Esophagus muscularis mucosa (tissue), 4 donors: ENCODE measurements around the gene CENPP. TPM values are rescaled to one million over a fixed set of nuclear protein-coding genes. Genes with fewer than 3 reads are reported as not detected.

ENCODE experiments used
- DNase-seq: peaks from one replicate; pipeline ENCODE4 v3.0.0-alpha.2; 2017; ENCODE audit errors: extremely low spot score
- H3K27ac ChIP-seq, 4 donors: fragments of 200-600 bp; sonication (generic); replicated peaks in 1 of 4; 1 replicate in 3 of 4; 2 replicates in 1 of 4; pipeline ENCODE4 v1.5.1; 2016 to 2019; ENCODE audit warnings: mild to moderate bottlenecking in 1 of 4
- H3K27me3 ChIP-seq, 4 donors: fragments of 200-600 bp; sonication (generic); one replicate each; pipeline versions ENCODE4 v1.5.1 to v1.6.0; 2016 to 2019
- H3K36me3 ChIP-seq, 4 donors: fragments of 200-600 bp; sonication (generic); one replicate each; pipeline ENCODE4 v1.5.1; 2016 to 2019
- H3K4me1 ChIP-seq, 4 donors: fragments of 200-600 bp; sonication (generic); one replicate each; pipeline ENCODE4 v1.5.1; 2016 to 2019
- H3K4me3 ChIP-seq, 4 donors: fragments of 200-600 bp; sonication (generic); 1 replicate in 2 of 4; 2 replicates in 2 of 4; pipeline ENCODE4 v1.5.1; 2016 to 2019; ENCODE audit warnings: mild to moderate bottlenecking in 4 of 4, moderate library complexity in 1 of 4
- H3K9me3 ChIP-seq, 4 donors: fragments of 200-600 bp; sonication (generic); 1 replicate in 3 of 4; 2 replicates in 1 of 4; pipeline ENCODE4 v1.5.1; 2016 to 2019
- EP300 ChIP-seq: sonication (generic); formaldehyde crosslinking; IDR thresholded peaks from one replicate; pipeline ENCODE4 v1.6.1; 2017; ENCODE audit warnings: antibody characterized with exemption
- POLR2A ChIP-seq: fragments of 450-650 bp; IDR thresholded peaks from one replicate; pipeline ENCODE4 v1.6.1; 2017; ENCODE audit warnings: antibody characterized with exemption, moderate library complexity, mild to moderate bottlenecking, low read depth
- POLR2AphosphoS5 ChIP-seq, 2 donors: sonication (generic); formaldehyde crosslinking; IDR thresholded peaks; one replicate each; pipeline ENCODE4 v1.6.1; 2017; ENCODE audit warnings: antibody characterized with exemption in 2 of 2
- whole genome bisulfite sequencing: methylation state at CpG from one replicate; pipeline ENCODE4 v1.1.5; 2018; 5-methylcytosine and 5-hydroxymethylcytosine counted together
- intact Hi-C: fragments of 100-400 bp; cut with DNase I; formaldehyde crosslinking; loops from one replicate; pipeline ENCODE4 v1.15.1; 2023
- total RNA-seq, 4 donors: library from RNA; depleted of rRNA; stranded (reverse); fragments of >200 nt; gene quantifications; one replicate each; pipeline versions ENCODE4 v1.1.0 to v1.2.1, GENCODE V29; 2016
- TF ChIP-seq, protein P1 (sequence below), 3 experiments: fragments of 200-600 bp in 2 of 3; fragments of 450-650 bp in 1 of 3; sonication (generic) in 2 of 3; IDR thresholded peaks; one replicate each; pipeline ENCODE4 v1.5.1; 2017 to 2019; ENCODE audit warnings: antibody characterized with exemption in 3 of 3, mild to moderate bottlenecking in 2 of 3, moderate library complexity in 1 of 3

The CENPP gene
- total RNA-seq, 4 donors from 2014 or later: 1.0 to 5.8 (median 2.0) TPM

DNA sequence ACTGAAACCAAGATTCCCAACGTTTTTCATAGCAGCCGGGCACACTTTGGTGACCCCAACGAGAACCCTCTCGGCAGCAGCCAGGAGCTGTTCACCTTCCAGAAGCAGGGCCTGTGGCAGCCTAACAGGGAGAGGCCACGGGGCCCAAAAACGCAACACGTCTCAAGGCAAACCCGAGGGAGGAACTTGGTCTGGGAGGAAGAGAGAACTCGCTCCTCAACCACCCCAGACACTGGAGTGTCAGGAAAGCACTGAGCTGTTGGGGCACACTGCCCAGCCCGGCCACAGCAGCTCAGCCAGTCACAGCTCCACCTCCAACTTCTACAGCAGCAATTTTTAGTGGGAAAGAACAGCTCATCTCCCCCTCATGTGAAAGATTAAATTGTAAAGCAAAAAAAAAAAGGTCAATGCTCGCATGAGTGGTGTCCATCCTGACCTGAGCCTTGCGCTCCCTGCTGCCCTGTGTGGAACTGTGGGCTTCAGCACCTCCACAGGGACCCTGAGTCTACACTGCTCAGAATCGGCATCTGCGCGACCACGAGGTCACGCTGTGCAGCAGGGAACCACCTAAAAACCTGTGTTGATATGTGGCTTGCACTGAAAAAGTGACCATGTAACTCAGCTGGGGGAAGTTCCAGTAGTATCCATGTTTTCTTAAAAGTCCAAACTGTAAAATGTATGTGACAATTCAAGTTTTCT lies 289.2 kb downstream of the CENPP start:
- H3K27me3 ChIP-seq: no peaks in the 10 kb centered on the region
- no peak for DNase-seq
- 72% methylated on average over 17 of the region's 17 CpGs for WGBS
- H3K4me3 ChIP-seq: no peak overlapping the region
- intact Hi-C loops: loop anchor here (5.0 kb wide), 1 partner anchor 113 kb away; no protein-coding TSS in a partner anchor
- TF ChIP-seq EP300 (no peak), POLR2AphosphoS5 (IDR thresholded peaks at IDR 0.05) (peak; percentile 19 to 20)
- peak overlapping the region; percentile 82 to 90 (median 88) for H3K27ac ChIP-seq
- H3K4me1 ChIP-seq: peaks cover 27 to 100% (median 97%) of the 10 kb centered on the region in 4 donors
- H3K36me3 ChIP-seq: peaks cover 0 to 81% (median 22%) of the 10 kb centered on the region in 4 donors
- H3K9me3 ChIP-seq: no peaks in the 10 kb centered on the region

DNA sequence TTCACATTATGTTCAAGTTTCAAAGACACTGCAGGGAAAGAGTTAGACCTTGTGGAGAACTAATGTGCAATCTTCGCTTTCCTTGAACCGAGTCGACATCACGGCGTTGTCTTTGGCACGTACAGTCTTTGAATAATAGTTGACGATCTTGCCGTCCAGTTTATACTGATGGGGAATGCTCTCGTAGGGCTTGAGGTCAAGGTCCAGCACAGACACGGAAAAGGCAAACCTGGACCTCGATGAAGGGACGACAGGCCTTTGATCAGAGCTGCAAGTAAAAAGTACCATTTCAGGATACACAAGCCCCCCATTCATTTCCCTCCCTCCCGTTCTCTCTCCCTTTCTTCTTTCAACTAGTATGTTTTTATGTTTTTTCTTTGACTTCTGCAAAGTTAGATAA lies 290.0 kb downstream of the CENPP start:
- intact Hi-C loops: loop anchor here (5.0 kb wide), 1 partner anchor 113 kb away; no protein-coding TSS in a partner anchor
- Histone ChIP-seq H3K27ac (peak overlapping the region; percentile 82 to 90 (median 88)), H3K9me3 (no peaks in the 10 kb centered on the region), H3K27me3 (no peaks in the 10 kb centered on the region), H3K4me1 (peaks cover 25 to 100% (median 97%) of the 10 kb centered on the region in 4 donors), H3K36me3 (peaks cover 0 to 81% (median 22%) of the 10 kb centered on the region in 4 donors), H3K4me3 (peak overlapping the region; percentile 23 to 42 (median 36))
- DNase-seq: no peak
- TF ChIP-seq, protein P1, sequence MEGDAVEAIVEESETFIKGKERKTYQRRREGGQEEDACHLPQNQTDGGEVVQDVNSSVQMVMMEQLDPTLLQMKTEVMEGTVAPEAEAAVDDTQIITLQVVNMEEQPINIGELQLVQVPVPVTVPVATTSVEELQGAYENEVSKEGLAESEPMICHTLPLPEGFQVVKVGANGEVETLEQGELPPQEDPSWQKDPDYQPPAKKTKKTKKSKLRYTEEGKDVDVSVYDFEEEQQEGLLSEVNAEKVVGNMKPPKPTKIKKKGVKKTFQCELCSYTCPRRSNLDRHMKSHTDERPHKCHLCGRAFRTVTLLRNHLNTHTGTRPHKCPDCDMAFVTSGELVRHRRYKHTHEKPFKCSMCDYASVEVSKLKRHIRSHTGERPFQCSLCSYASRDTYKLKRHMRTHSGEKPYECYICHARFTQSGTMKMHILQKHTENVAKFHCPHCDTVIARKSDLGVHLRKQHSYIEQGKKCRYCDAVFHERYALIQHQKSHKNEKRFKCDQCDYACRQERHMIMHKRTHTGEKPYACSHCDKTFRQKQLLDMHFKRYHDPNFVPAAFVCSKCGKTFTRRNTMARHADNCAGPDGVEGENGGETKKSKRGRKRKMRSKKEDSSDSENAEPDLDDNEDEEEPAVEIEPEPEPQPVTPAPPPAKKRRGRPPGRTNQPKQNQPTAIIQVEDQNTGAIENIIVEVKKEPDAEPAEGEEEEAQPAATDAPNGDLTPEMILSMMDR (IDR thresholded peaks at IDR 0.05): no peak
- TF ChIP-seq POLR2AphosphoS5 (IDR thresholded peaks at IDR 0.05): no peak
- no peak for TF ChIP-seq POLR2A
- no peak for TF ChIP-seq EP300
- 63% methylated on average over 13 of the region's 13 CpGs for WGBS

DNA sequence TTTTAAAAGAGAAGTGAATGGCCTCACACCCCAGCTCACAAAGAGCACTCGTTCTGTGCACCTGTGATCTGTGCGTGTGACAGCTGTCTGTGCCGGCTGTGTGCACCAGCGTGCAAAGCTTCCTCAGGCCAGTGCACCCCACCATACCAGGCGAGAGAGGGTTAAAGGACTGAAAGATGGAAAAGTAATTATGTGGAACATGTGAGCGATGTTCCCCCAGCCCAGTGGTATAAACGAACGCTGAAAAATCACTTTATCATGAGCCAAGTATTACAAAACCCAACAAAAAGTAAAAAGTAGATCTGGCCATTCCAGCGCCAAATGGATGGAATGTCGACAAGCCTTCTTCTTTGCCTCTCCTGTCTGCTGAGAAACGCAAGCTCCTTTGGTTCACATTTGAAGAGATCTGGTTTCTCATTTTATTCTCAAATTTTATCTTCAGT lies 290.5 kb downstream of the CENPP start:
- TF ChIP-seq POLR2A (no peak), POLR2AphosphoS5 (IDR thresholded peaks at IDR 0.05) (peak; percentile 48 to 65), EP300 (no peak)
- TF ChIP-seq, protein P1 (IDR thresholded peaks at IDR 0.05): no peak
- Histone ChIP-seq H3K27ac (peak overlapping the region; percentile 82 to 90 (median 88)), H3K9me3 (no peaks in the 10 kb centered on the region), H3K27me3 (no peaks in the 10 kb centered on the region), H3K36me3 (peaks cover 0 to 78% (median 22%) of the 10 kb centered on the region in 4 donors), H3K4me1 (peaks cover 24 to 99% (median 94%) of the 10 kb centered on the region in 4 donors), H3K4me3 (peak overlapping the region; percentile 23 to 42 (median 36))
- DNase-seq: no peak
- intact Hi-C loops: loop anchor here (5.0 kb wide), 1 partner anchor 114 kb away; no protein-coding TSS in a partner anchor
- WGBS: 32% methylated on average over 11 of the region's 11 CpGs

DNA sequence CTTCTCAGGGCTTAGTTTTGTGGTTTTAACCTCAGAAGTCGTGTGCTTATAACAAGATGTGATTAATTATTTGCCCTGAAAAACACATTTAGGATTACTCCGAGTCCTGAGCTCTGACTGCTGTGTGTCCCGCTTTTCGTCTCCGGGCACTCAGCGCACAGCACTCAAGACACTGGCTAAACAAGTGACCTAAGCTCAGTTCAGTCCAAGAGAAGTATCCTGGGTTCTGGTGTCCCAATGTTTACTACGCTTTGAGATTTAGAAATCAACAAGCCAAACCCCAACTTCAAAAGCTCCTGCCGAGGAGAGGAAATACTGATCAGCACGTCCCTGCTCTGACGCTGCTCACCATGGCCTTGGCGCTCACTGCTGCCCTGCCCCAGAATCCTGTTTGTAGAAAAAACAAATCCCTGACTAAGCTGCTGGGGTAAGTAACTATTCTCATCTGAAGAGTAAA lies 290.9 kb downstream of the CENPP start:
- no peak for DNase-seq
- intact Hi-C loops: loop anchor here (5.0 kb wide), 1 partner anchor 114 kb away; no protein-coding TSS in a partner anchor
- Histone ChIP-seq H3K27me3 (no peaks in the 10 kb centered on the region), H3K9me3 (no peaks in the 10 kb centered on the region), H3K4me1 (peaks cover 22 to 94% (median 91%) of the 10 kb centered on the region in 4 donors), H3K36me3 (peaks cover 0 to 74% (median 20%) of the 10 kb centered on the region in 4 donors), H3K4me3 (peak overlapping the region; percentile 23 to 42 (median 36)), H3K27ac (peak overlapping the region; percentile 82 to 90 (median 88))
- 45% methylated on average over 11 of the region's 11 CpGs for WGBS
- TF ChIP-seq POLR2A: no peak
- TF ChIP-seq EP300: no peak
- peak; percentile 20 to 59 for TF ChIP-seq POLR2AphosphoS5 (IDR thresholded peaks at IDR 0.05)

DNA sequence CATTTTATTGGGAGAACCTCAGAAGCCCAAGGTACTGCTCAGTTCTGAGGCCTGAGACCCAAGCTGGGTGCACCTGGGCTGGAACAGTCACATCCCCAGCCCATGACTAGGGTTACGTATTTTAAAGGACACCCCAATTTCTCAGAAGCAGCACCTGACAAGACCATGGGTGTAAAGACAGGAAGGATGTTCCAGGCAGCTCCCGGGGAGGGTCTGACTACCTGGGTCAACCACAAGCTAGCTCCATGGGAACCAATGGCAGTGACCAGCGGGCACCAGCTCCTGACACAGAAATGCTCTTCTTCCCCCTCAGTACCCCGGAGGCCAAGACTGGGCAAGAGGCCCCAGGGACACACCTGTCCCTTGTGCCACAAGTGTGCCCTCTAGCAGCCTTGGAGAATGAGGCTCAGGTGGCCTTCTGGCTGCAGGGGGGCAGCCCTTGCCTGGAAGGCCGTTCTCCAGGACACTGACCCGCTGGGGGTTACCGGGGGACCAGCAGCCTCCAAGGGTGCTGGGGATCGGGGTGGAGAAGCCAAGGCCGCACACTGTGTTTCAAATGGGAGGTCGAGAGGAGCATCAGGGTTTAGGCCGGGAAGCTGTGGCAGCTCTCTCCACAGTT lies 291.6 kb downstream of the CENPP start:
- Histone ChIP-seq H3K4me3 (peak overlapping the region; percentile 23 to 42 (median 36)), H3K36me3 (peaks cover 0 to 68% (median 18%) of the 10 kb centered on the region in 4 donors), H3K9me3 (no peaks in the 10 kb centered on the region), H3K27ac (peak overlapping the region; percentile 82 to 90 (median 88)), H3K27me3 (no peaks in the 10 kb centered on the region), H3K4me1 (peaks cover 22 to 88% (median 87%) of the 10 kb centered on the region in 4 donors)
- WGBS: 88% methylated on average over 11 of the region's 11 CpGs
- TF ChIP-seq POLR2AphosphoS5 (IDR thresholded peaks at IDR 0.05): no peak
- TF ChIP-seq POLR2A: no peak
- TF ChIP-seq EP300: no peak
- TF ChIP-seq, protein P1 (IDR thresholded peaks at IDR 0.05): no peak
- intact Hi-C loops: loop anchor here (5.0 kb wide), 1 partner anchor 115 kb away; no protein-coding TSS in a partner anchor
- no peak for DNase-seq
